GM12878 (cell line): ENCODE data around the gene H19. TPM values are rescaled to one million over a fixed set of nuclear protein-coding genes. Genes with fewer than 3 reads are reported as not detected.

Source experiments
- ATAC-seq: fragments of 200-7000 bp; cut with Tn5 transposase; 3 replicates; pipeline ENCODE4 v1.9.1; 2020; ENCODE audit warnings: mild to moderate bottlenecking, moderate library complexity
- BruUV-seq: library from RNA; stranded (reverse); fragments of 400-500 nt; replicated peaks from 2 replicates; lab custom pipeline; 2021; lab: Mats Ljungman, UMichigan
- CTCF ChIA-PET: fragments of 300-600 bp; sonication (Branson Sonifier 250); formaldehyde crosslinking; extraction: SDS; loops from one replicate; lab custom pipeline; 2021; ENCODE audit warnings: inconsistent platforms; lab: Yijun Ruan, JAX
- POLR2A ChIA-PET: fragments of 350-600 bp; formaldehyde crosslinking; extraction: SDS; loops from one replicate; lab custom pipeline; 2021; ENCODE audit warnings: inconsistent platforms; lab: Charles Lee
- RAD21 ChIA-PET: fragments of 300-600 bp; sonication (Branson Sonifier 250); formaldehyde crosslinking; loops from one replicate; lab custom pipeline; 2023; ENCODE audit warnings: antibody characterized with exemption; ENCODE audit not compliant: unreplicated experiment; lab: Charles Lee
- SMC1A ChIA-PET: fragments of 300-600 bp; sonication (Branson Sonifier 250); formaldehyde crosslinking; loops from one replicate; lab custom pipeline; 2023; ENCODE audit not compliant: unreplicated experiment, uncharacterized antibody; lab: Charles Lee
- DNase-seq: peaks from one replicate; pipeline ENCODE4 v3.0.0-alpha.2; 2011; ENCODE audit warnings: low read depth, low spot score
- FAIRE-seq: peaks from 3 replicates; lab custom pipeline; 2011; peaks lifted over from hg19 to GRCh38; lab: Jason Lieb, UNC
- H2AFZ ChIP-seq: 2 replicates; pipeline ENCODE4 v1.6.0; 2011; ENCODE audit warnings: low read depth, low read length, control low read depth; ENCODE audit not compliant: control insufficient read depth
- H3K27ac ChIP-seq: 2 replicates; pipeline ENCODE4 v1.5.1; 2011; ENCODE audit warnings: control low read depth; ENCODE audit not compliant: control insufficient read depth, insufficient read depth
- H3K27me3 ChIP-seq, 2 experiments: replicated peaks in 1 of 2; 2 replicates each; pipeline versions ENCODE4 v1.6.0 to v1.6.1; 2011; ENCODE audit warnings: low read length in 1 of 2; ENCODE audit not compliant: control insufficient read depth in 2 of 2, insufficient read depth in 2 of 2
- H3K36me3 ChIP-seq, 2 experiments: 2 replicates each; pipeline ENCODE4 v1.5.1; 2011; ENCODE audit warnings: low read length in 1 of 2; ENCODE audit not compliant: control insufficient read depth in 2 of 2, insufficient read depth in 2 of 2
- H3K4me1 ChIP-seq: 2 replicates; pipeline ENCODE4 v1.6.1; 2011; ENCODE audit warnings: mild to moderate bottlenecking, low read length, moderate library complexity, mixed read lengths; ENCODE audit not compliant: control insufficient read depth, insufficient read depth
- H3K4me2 ChIP-seq: 2 replicates; pipeline ENCODE4 v1.6.0; 2011; ENCODE audit warnings: control low read depth; ENCODE audit not compliant: control insufficient read depth, insufficient read depth
- H3K4me3 ChIP-seq: fragments of 200-600 bp; sonication (generic); 2 replicates; pipeline ENCODE4 v1.5.1; 2016
- H3K79me2 ChIP-seq: 2 replicates; pipeline ENCODE4 v1.6.0; 2011; ENCODE audit warnings: low read length; ENCODE audit not compliant: control insufficient read depth, insufficient read depth
- H3K9ac ChIP-seq: 2 replicates; pipeline ENCODE4 v1.8.0; 2011; ENCODE audit warnings: low read length, control low read depth, mixed read lengths; ENCODE audit not compliant: control insufficient read depth, insufficient read depth
- H3K9me3 ChIP-seq: replicated peaks from 3 replicates; pipeline ENCODE4 v1.5.1; 2011; ENCODE audit warnings: mild to moderate bottlenecking, low read length; ENCODE audit not compliant: control insufficient read depth, insufficient read depth
- H4K20me1 ChIP-seq: 2 replicates; pipeline ENCODE4 v1.6.0; 2011; ENCODE audit not compliant: control insufficient read depth, insufficient read depth
- EED ChIP-seq: sonication (generic); IDR thresholded peaks from 2 replicates; pipeline ENCODE4 v1.6.1; 2016; ENCODE audit warnings: antibody characterized with exemption, low read depth
- MYC ChIP-seq: IDR thresholded peaks from 2 replicates; pipeline ENCODE4 v1.6.1; 2011; ENCODE audit warnings: mild to moderate bottlenecking, low read length, moderate library complexity, inconsistent platforms; ENCODE audit not compliant: insufficient read depth, insufficient replicate concordance, insufficient read length, severe bottlenecking
- NRF1 ChIP-seq: conservative IDR thresholded peaks from 2 replicates; pipeline ENCODE4 v1.6.1; 2011; ENCODE audit warnings: mild to moderate bottlenecking, low read depth, low read length, improper control_type of control experiment
- RAD21 ChIP-seq: IDR thresholded peaks from 2 replicates; pipeline ENCODE4 v1.6.1; 2011; ENCODE audit warnings: mild to moderate bottlenecking, low read depth, low read length, moderate library complexity; ENCODE audit not compliant: insufficient read depth
- TAF1 ChIP-seq: IDR thresholded peaks from 2 replicates; pipeline ENCODE4 v1.6.1; 2011; ENCODE audit warnings: mild to moderate bottlenecking, low read depth, low read length, borderline replicate concordance
- TCF3 ChIP-seq: IDR thresholded peaks from 2 replicates; pipeline ENCODE4 v1.6.1; 2012; ENCODE audit warnings: low read depth, mild to moderate bottlenecking, low read length, borderline replicate concordance; ENCODE audit not compliant: insufficient read depth
- YBX1 ChIP-seq: fragments of 450-650 bp; IDR thresholded peaks from 2 replicates; pipeline ENCODE4 v1.6.1; 2016; ENCODE audit warnings: antibody characterized with exemption
- ZBED1 ChIP-seq: IDR thresholded peaks from 2 replicates; pipeline ENCODE4 v1.6.1; 2016; ENCODE audit warnings: borderline replicate concordance
- WGBS: methylation state at CpG from one replicate; pipeline ENCODE4 v1.1.6; 2016; ENCODE audit warnings: low lambda C conversion rate; ENCODE audit not compliant: insufficient replicate concordance, insufficient coverage; ENCODE audit errors: missing lambda C conversion rate; 5-methylcytosine and 5-hydroxymethylcytosine counted together
- in situ Hi-C: fragments of 300-500 bp; cut with MboI; formaldehyde crosslinking; loops from 9 replicates; pipeline ENCODE4 v1.14.3; 2018; ENCODE audit warnings: mixed read lengths
- intact Hi-C: fragments of 100-400 bp; cut with micrococcal nuclease; formaldehyde crosslinking; loops from one replicate; pipeline ENCODE4 v1.14.2; 2022; ENCODE audit not compliant: unreplicated experiment
- polyA plus RNA-seq, 11 experiments: library from polyadenylated mRNA; depleted of rRNA in 4 of 11; unstranded in 6 of 11; stranded (reverse) in 5 of 11; fragments of >200 nt; fragmentation: Nextera tagmentation in 4 of 11; fragmentation: Illumina TruSeq in 1 of 11; extraction: Ambion mirVana in 4 of 11; extraction: Trizol in 1 of 11; gene quantifications; 1 replicate in 1 of 11; 2 replicates in 10 of 11; pipeline versions ENCODE4 v1.2.1 to v1.2.3, GENCODE V29; 2011 to 2016; ENCODE audit warnings: inconsistent platforms in 2 of 11, missing spikeins in 2 of 11, low read depth in 1 of 11
- total RNA-seq, 4 experiments: library from RNA; depleted of rRNA in 3 of 4; stranded (reverse); fragments of >200 nt in 3 of 4; fragmentation: Illumina TruSeq in 1 of 4; extraction: Trizol in 1 of 4; gene quantifications; 2 replicates each; pipeline versions ENCODE4 v1.2.1 to v1.2.3, GENCODE V29; 2013 to 2021
- TF ChIP-seq, protein P1 (sequence below): fragments of 450-650 bp; IDR thresholded peaks from 2 replicates; pipeline ENCODE4 v1.6.1; 2017; ENCODE audit warnings: borderline replicate concordance

H19 gene
- total and polyA plus RNA-seq, 10 of the 15 experiments (the other 5 are each of a cell fraction or from before 2014, with no cell fraction given) = 0.04 to 1.2 (median 0.31) TPM; not detected in 6

DNA sequence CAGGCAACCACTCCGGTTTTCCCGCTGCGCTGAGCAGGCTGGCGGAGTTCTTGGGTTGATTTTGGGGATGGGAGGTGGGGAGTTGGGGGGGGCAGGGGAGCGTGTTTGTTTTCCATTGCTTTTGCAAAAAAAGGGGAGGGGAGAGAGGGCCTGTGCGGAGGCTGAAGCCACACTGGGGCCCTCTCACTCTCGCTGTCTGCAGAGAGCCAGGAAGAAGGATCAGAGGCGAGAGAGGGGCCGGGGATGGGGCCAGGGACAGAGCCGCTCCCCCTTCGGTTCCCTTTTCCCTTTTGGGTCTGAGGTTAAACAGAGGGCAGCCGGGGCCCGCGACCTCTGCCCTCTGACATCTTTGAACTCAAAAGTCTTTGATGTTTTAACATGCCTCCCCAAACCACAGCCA is 17.4 kb upstream of the H19 start (continued):
- TF ChIP-seq, protein P1, sequence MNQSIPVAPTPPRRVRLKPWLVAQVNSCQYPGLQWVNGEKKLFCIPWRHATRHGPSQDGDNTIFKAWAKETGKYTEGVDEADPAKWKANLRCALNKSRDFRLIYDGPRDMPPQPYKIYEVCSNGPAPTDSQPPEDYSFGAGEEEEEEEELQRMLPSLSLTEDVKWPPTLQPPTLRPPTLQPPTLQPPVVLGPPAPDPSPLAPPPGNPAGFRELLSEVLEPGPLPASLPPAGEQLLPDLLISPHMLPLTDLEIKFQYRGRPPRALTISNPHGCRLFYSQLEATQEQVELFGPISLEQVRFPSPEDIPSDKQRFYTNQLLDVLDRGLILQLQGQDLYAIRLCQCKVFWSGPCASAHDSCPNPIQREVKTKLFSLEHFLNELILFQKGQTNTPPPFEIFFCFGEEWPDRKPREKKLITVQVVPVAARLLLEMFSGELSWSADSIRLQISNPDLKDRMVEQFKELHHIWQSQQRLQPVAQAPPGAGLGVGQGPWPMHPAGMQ = no peak
- TF ChIP-seq RAD21 (no peak), NRF1 (no peak), ZBED1 (no peak)

DNA sequence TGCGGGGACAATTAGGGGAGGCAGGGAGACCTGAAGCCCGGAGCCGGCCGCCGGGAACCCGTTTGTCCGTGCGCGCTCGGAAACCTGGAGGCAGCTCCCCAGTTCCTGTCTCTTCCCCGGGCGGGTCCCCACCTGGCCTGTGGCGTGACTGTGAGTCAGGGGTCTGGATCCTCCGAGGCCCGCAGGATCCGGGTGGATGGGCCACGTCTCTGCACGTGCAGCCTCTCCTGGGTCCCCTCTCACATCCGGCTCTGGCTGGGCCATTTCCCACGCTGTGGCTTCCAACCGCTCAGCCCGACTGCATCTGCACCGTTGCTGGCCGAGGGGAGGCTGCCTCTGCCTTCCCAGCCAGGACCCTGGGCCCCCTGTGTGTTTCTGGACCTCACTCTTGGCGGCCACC is 14.8 kb upstream of the H19 start:
- ChIA-PET SMC1A (no interaction called here), CTCF (no interaction called here), POLR2A (no interaction called here), RAD21 (no interaction called here)
- ATAC-seq = no peak
- no peaks in the 10 kb centered on the region for H3K79me2 ChIP-seq
- no peaks in the 10 kb centered on the region for H3K27me3 ChIP-seq
- no peak for TF ChIP-seq YBX1
- no peak for TF ChIP-seq EED
- no peak for TF ChIP-seq TAF1
- no peak for TF ChIP-seq TCF3
- no peak for TF ChIP-seq MYC
- in situ Hi-C loops = no loop called here
- no peaks in the 10 kb centered on the region for H3K9me3 ChIP-seq
- no peak overlapping the region for H3K4me3 ChIP-seq
- DNase-seq = no peak
- no peaks in the 10 kb centered on the region for H4K20me1 ChIP-seq
- no peak overlapping the region for H3K4me2 ChIP-seq
- no TSS peak for BruUV-seq
- intact Hi-C loops = no loop called here
- no peak overlapping the region for H3K27ac ChIP-seq
- no peak overlapping the region for H2AFZ ChIP-seq
- no peaks in the 10 kb centered on the region for H3K36me3 ChIP-seq
- WGBS = no CpG with 5 or more reads among the region's 25 CpGs
- H3K4me1 ChIP-seq = no peaks in the 10 kb centered on the region
- FAIRE-seq = no peak
- H3K9ac ChIP-seq = no peak overlapping the region
